ENCODE results near the gene MBNL2. TPM values are rescaled to one million over a fixed set of nuclear protein-coding genes. Genes with fewer than 3 reads are reported as not detected.

Gene MBNL2
- polyA plus RNA-seq, 4 donors: 59.5 to 70.3 (median 67.7) TPM

GRCh38 chr13:97287047-97287383, 64.9 kb downstream of the MBNL2 start:
- DNase-seq (ENCODE audit: low read depth in 4 of 4, low spot score in 3 of 4): no peak

GRCh38 chr13:97288486-97288900, 66.4 kb downstream of the MBNL2 start:
- DNase-seq (ENCODE audit: low read depth in 4 of 4, low spot score in 3 of 4): no peak

GRCh38 chr13:97289514-97290298, 67.6 kb downstream of the MBNL2 start:
- no peak for DNase-seq (ENCODE audit: low read depth in 4 of 4, low spot score in 3 of 4)

- DNase-seq (ENCODE audit: low read depth in 4 of 4, low spot score in 3 of 4): no peak
These were observed 73.4 kb downstream of the MBNL2 start for GRCh38 chr13:97295283-97296182.

GRCh38 chr13:97296740-97297139, 74.6 kb downstream of the MBNL2 start:
- DNase-seq (ENCODE audit: low read depth in 4 of 4, low spot score in 3 of 4): no peak

- DNase-seq (ENCODE audit: low read depth in 4 of 4, low spot score in 3 of 4): no peak
These were observed 76.7 kb downstream of the MBNL2 start for GRCh38 chr13:97298816-97299215.

GRCh38 chr13:97300871-97301270, 78.7 kb downstream of the MBNL2 start:
- DNase-seq (ENCODE audit: low read depth in 4 of 4, low spot score in 3 of 4): no peak

GRCh38 chr13:97301382-97302095, 79.4 kb downstream of the MBNL2 start:
- no peak for DNase-seq (ENCODE audit: low read depth in 4 of 4, low spot score in 3 of 4)

- DNase-seq (ENCODE audit: low read depth in 4 of 4, low spot score in 3 of 4): no peak
These were observed 80.5 kb downstream of the MBNL2 start for GRCh38 chr13:97302611-97303010.

GRCh38 chr13:97306106-97306505, 84.0 kb downstream of the MBNL2 start:
- no peak for DNase-seq (ENCODE audit: low read depth in 4 of 4, low spot score in 3 of 4)

- no peak for DNase-seq (ENCODE audit: low read depth in 4 of 4, low spot score in 3 of 4)
These were observed 84.5 kb downstream of the MBNL2 start for GRCh38 chr13:97306645-97307044.

GRCh38 chr13:97307118-97307881, 85.2 kb downstream of the MBNL2 start:
- no peak for DNase-seq (ENCODE audit: low read depth in 4 of 4, low spot score in 3 of 4)

- DNase-seq (ENCODE audit: low read depth in 4 of 4, low spot score in 3 of 4): no peak
These were observed 85.9 kb downstream of the MBNL2 start for GRCh38 chr13:97307882-97308624.

- no peak for DNase-seq (ENCODE audit: low read depth in 4 of 4, low spot score in 3 of 4)
These were observed 86.7 kb downstream of the MBNL2 start for GRCh38 chr13:97308735-97309429.

- no peak for DNase-seq (ENCODE audit: low read depth in 4 of 4, low spot score in 3 of 4)
These were observed 88.8 kb downstream of the MBNL2 start for GRCh38 chr13:97310809-97311436.

GRCh38 chr13:97311956-97312355, 89.8 kb downstream of the MBNL2 start:
- no peak for DNase-seq (ENCODE audit: low read depth in 4 of 4, low spot score in 3 of 4)

- no peak for DNase-seq (ENCODE audit: low read depth in 4 of 4, low spot score in 3 of 4)
These were observed 91.6 kb downstream of the MBNL2 start for GRCh38 chr13:97313551-97314260.

- no peak for DNase-seq (ENCODE audit: low read depth in 4 of 4, low spot score in 3 of 4)
These were observed 94.3 kb downstream of the MBNL2 start for GRCh38 chr13:97316390-97316789.

Measured in right renal pelvis (tissue), 4 donors.